Urothelium cell line (cell line): Measurements from ENCODE around the gene KRT31.
"Not testable (repeated sequence)": the region's sequence is repeated elsewhere in the genome, so short reads cannot be mapped to it uniquely, and the experiment has no call there.

ENCODE experiments used
- DNase-seq: peaks from one replicate; pipeline ENCODE4 v3.0.0; 2011; ENCODE audit warnings: low spot score, mixed read lengths
- FAIRE-seq: peaks from 2 replicates; lab custom pipeline; 2011; peaks lifted over from hg19 to GRCh38; lab: Jason Lieb, UNC

The KRT31 gene

GRCh38 chr17:41347869-41348760 is 49.3 kb downstream of the KRT31 start:
- no peak for DNase-seq
- FAIRE-seq: no peak

GRCh38 chr17:41346421-41346820 is 51.0 kb downstream of the KRT31 start:
- FAIRE-seq, DNase-seq: not testable (repeated sequence)

GRCh38 chr17:41345992-41346391 is 51.4 kb downstream of the KRT31 start:
- no peak for DNase-seq
- no peak for FAIRE-seq
